Activated CD8-positive, alpha-beta T cell treated with anti-CD3 and anti-CD28 coated beads for 36 hours (primary cell): ENCODE results near the gene MFSD2B. TPM values are rescaled to one million over a fixed set of nuclear protein-coding genes. Genes with fewer than 3 reads are reported as not detected.

ENCODE experiments used
- ATAC-seq: fragments of 200-7000 bp; cut with Tn5 transposase; one replicate; pipeline ENCODE4 v1.10.0; 2021; ENCODE audit warnings: mild to moderate bottlenecking, moderate library complexity
- CTCF ChIA-PET: fragments of 350-600 bp; sonication (Branson Sonifier 250); formaldehyde crosslinking; loops from one replicate; lab custom pipeline; 2021; ENCODE audit warnings: antibody characterized with exemption; lab: Charles Lee
- POLR2A ChIA-PET: fragments of 350-600 bp; sonication (Branson Sonifier 250); formaldehyde crosslinking; loops from one replicate; lab custom pipeline; 2021; ENCODE audit warnings: antibody characterized with exemption; lab: Charles Lee
- DNase-seq: peaks from one replicate; pipeline ENCODE4 v3.0.0-alpha.2; 2020
- H3K27ac Mint-ChIP-seq: one replicate; pipeline ENCODE4 v1.8.0; 2021; ENCODE audit warnings: mild to moderate bottlenecking, mixed read lengths
- H3K27me3 Mint-ChIP-seq: one replicate; pipeline ENCODE4 v1.8.0; 2021; ENCODE audit warnings: mixed read lengths
- H3K36me3 Mint-ChIP-seq: one replicate; pipeline ENCODE4 v1.8.0; 2021; ENCODE audit warnings: low read depth, mixed read lengths
- H3K4me1 Mint-ChIP-seq: one replicate; pipeline ENCODE4 v1.8.0; 2021; ENCODE audit warnings: low read depth, mixed read lengths
- H3K4me3 Mint-ChIP-seq: one replicate; pipeline ENCODE4 v1.8.0; 2021; ENCODE audit warnings: mild to moderate bottlenecking, moderate library complexity, mixed read lengths
- H3K9me3 Mint-ChIP-seq: one replicate; pipeline ENCODE4 v1.8.0; 2021; ENCODE audit warnings: mixed read lengths
- intact Hi-C: fragments of 100-400 bp; cut with micrococcal nuclease; formaldehyde crosslinking; loops from one replicate; pipeline ENCODE4 v1.10.0; 2022
- total RNA-seq, 2 experiments: library from RNA; stranded (reverse); gene quantifications; one replicate each; pipeline ENCODE4 v1.2.3, GENCODE V29; 2021
- TF ChIP-seq, protein P1 (sequence below): fragments of 200-600 bp; IDR thresholded peaks from one replicate; pipeline ENCODE4 v1.8.0; 2022; ENCODE audit warnings: antibody characterized with exemption, mild to moderate bottlenecking

The MFSD2B gene
- total RNA-seq, 2 experiments from 2014 or later = 0.25 to 0.32 TPM

DNA sequence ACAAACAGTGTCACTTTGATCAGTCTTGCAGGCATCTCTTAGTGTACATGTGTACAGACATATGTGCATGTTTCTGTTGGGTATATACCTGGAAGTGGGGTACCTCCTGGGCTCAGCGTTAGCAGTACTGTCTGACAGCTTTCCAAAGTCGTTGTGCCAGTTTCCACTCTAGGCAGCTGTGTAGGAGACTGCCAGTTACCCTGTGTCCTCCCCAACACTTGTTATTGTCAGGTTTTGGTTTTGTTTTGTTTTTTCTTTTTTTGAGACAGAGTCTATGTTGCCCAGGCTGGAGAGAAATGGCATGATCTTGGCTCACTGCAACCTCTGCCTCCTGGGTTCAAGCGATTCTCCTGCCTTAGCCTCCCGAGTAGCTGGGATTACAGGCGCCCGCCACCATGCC is 45.9 kb downstream of the MFSD2B start:
- intact Hi-C loops = no loop called here
- Mint-ChIP-seq H3K4me3 (no peak overlapping the region), H3K9me3 (no peaks in the 10 kb centered on the region), H3K4me1 (no peaks in the 10 kb centered on the region), H3K27ac (no peak overlapping the region), H3K36me3 (no peaks in the 10 kb centered on the region), H3K27me3 (peaks cover 1% of the 10 kb centered on the region)
- ChIA-PET POLR2A (no interaction called here), CTCF (interaction anchor here (1.7 kb wide), 1 partner anchor 17 kb away, joined by 4 read pairs; no protein-coding TSS in a partner anchor)
- ATAC-seq (no peak), DNase-seq (no peak)
- TF ChIP-seq, protein P1, sequence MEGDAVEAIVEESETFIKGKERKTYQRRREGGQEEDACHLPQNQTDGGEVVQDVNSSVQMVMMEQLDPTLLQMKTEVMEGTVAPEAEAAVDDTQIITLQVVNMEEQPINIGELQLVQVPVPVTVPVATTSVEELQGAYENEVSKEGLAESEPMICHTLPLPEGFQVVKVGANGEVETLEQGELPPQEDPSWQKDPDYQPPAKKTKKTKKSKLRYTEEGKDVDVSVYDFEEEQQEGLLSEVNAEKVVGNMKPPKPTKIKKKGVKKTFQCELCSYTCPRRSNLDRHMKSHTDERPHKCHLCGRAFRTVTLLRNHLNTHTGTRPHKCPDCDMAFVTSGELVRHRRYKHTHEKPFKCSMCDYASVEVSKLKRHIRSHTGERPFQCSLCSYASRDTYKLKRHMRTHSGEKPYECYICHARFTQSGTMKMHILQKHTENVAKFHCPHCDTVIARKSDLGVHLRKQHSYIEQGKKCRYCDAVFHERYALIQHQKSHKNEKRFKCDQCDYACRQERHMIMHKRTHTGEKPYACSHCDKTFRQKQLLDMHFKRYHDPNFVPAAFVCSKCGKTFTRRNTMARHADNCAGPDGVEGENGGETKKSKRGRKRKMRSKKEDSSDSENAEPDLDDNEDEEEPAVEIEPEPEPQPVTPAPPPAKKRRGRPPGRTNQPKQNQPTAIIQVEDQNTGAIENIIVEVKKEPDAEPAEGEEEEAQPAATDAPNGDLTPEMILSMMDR = no peak

DNA sequence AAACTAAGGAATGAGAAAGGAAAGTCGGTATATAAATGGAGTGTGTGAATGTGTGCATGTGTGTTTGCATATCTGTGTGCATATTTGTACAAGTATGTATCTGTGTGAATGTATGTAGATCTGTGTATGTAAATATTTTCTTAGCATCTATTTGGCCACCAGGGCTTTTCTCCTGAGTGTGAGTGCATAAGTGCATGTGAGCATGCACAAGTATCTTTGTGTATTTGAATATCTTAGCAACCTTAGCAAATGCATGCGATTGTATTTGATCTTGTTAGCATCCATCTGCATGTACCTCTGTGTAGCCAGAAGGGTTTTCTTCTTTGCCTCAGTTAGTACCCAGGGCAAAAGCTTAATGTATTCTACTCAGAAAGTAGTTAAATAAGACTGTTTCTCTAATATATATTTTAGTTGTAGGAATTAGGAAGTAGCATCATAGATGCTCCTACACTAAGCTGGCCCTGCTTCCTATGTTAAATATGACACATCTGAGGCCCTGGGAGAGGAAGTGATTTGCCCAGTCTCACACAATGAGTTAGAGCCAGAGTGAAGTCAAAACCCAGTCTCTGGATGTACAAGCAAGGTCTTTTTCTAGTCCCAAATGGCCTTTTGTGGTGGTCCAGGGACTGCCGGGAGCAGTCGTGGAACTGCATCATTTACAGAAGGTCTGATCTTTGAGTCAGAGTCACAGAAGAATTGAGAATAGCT is 48.8 kb downstream of the MFSD2B start:
- POLR2A ChIA-PET = no interaction called here

DNA sequence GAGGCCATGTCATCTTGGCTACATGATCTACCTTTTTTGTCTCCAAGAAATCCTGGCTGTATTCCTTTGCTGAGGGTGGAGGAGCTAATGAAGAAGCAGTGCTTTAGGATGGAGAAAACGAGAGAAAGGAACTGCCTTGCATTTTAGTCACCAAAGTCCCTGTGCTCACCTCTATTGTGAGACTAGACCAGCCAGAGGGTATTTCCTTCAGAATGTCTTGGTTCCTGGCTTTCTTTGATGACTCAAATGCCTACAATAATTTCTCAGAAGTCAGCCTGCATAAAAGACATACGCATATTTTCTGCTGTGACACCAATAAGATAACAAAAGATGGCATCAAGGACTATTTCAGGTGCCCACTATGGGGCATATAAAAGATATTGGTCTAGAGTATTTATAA is 55.5 kb downstream of the MFSD2B start:
- intact Hi-C loops = no loop called here
- TF ChIP-seq, protein P1 = no peak
- H3K9me3 Mint-ChIP-seq = no peaks in the 10 kb centered on the region
- ChIA-PET CTCF (interaction anchor here (0.7 to 2.6 kb wide), 4 partner anchors 8 to 240 kb away, joined by 3 to 8 read pairs (median 4); partner anchors contain the start of gene TP53I3), POLR2A (interaction anchor here (1.5 to 2.9 kb wide), 2 partner anchors 11 to 18 kb away, joined by 4 to 11 read pairs; partner anchors contain the start of genes SF3B6 and WDCP)
- no peaks in the 10 kb centered on the region for H3K27me3 Mint-ChIP-seq
- H3K27ac Mint-ChIP-seq = no peak overlapping the region
- H3K4me1 Mint-ChIP-seq = peaks cover 7% of the 10 kb centered on the region
- no peak overlapping the region for H3K4me3 Mint-ChIP-seq
- DNase-seq = no peak
- peaks cover 7% of the 10 kb centered on the region for H3K36me3 Mint-ChIP-seq
- ATAC-seq = peak; percentile 37

More for the DNA sequence above, 48.8 kb downstream of the MFSD2B start:
- Mint-ChIP-seq H3K27me3 (no peaks in the 10 kb centered on the region), H3K36me3 (no peaks in the 10 kb centered on the region), H3K9me3 (no peaks in the 10 kb centered on the region), H3K4me3 (no peak overlapping the region), H3K27ac (no peak overlapping the region), H3K4me1 (no peaks in the 10 kb centered on the region)
- CTCF ChIA-PET = no interaction called here
- ATAC-seq (no peak), DNase-seq (no peak)
- intact Hi-C loops = no loop called here
- TF ChIP-seq, protein P1 = no peak

DNA sequence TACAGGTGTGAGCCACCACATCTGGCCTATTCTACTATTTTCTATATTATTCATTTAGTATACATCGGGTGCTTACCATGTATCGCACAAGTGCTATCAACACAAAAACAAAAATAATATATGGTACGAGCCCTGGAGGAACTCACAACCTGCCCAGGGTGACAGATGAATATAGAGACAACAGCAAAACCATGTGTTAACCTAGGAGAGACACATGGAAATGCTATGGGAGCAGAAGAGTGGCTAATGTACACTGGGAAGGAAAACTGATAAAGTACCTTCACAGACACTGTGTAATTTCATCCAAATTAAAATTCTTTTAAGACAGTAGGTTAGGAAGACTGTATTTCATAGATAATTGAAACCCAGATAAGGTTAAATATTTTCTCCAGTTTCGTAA is 62.4 kb downstream of the MFSD2B start:
- H3K4me3 Mint-ChIP-seq = no peak overlapping the region
- TF ChIP-seq, protein P1 = no peak
- ChIA-PET POLR2A (no interaction called here), CTCF (interaction anchor here (1.1 to 3.8 kb wide), 2 partner anchors 12 to 17 kb away, joined by 4 to 21 read pairs; partner anchors contain the start of gene TP53I3)
- H3K27ac Mint-ChIP-seq = peak overlapping the region; percentile 7
- no peaks in the 10 kb centered on the region for H3K9me3 Mint-ChIP-seq
- intact Hi-C loops = no loop called here
- no peak for ATAC-seq
- peaks cover 30% of the 10 kb centered on the region for H3K4me1 Mint-ChIP-seq
- peaks cover 24% of the 10 kb centered on the region for H3K36me3 Mint-ChIP-seq
- DNase-seq = no peak
- no peaks in the 10 kb centered on the region for H3K27me3 Mint-ChIP-seq

DNA sequence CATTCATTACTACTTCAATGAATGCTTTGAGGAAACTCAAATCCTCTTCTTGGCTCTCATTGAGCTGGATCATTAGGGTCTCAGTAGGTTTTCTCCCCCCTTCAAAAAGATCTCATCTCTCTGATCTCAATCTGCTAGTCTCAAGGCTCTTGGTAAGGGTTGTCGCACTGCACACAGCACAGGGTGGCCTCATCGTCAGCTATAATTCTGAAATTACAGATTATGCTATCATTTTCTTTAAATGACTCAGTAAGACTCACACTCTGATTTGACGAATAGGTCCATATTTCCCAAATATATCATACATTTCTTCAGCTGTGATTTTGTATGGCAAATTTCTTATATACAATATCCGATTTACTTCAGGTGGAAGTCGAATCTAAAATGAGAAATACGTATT is 63.9 kb downstream of the MFSD2B start:
- ATAC-seq (no peak), DNase-seq (no peak)
- POLR2A ChIA-PET = interaction anchor here (0.8 to 1.1 kb wide), 3 partner anchors 11 to 147 kb away, joined by 3 read pairs; partner anchors contain the start of genes ATAD2B and TP53I3
- intact Hi-C loops = no loop called here
- peak overlapping the region; percentile 24 for H3K4me3 Mint-ChIP-seq
- no peaks in the 10 kb centered on the region for H3K9me3 Mint-ChIP-seq
- TF ChIP-seq, protein P1 = no peak
- CTCF ChIA-PET = interaction anchor here (0.7 to 3.8 kb wide), 4 partner anchors 9 to 14 kb away, joined by 3 to 21 read pairs (median 4); partner anchors contain the start of gene TP53I3
- H3K27me3 Mint-ChIP-seq = no peaks in the 10 kb centered on the region
- peaks cover 21% of the 10 kb centered on the region for H3K36me3 Mint-ChIP-seq
- H3K4me1 Mint-ChIP-seq = peaks cover 36% of the 10 kb centered on the region
- peak overlapping the region; percentile 45 for H3K27ac Mint-ChIP-seq
